Peyer's patch (tissue), 4 donors: ENCODE measurements around the gene IFNAR1.

ENCODE experiments used
- POLR2A ChIP-seq, 2 donors: fragments of 450-650 bp; IDR thresholded peaks; one replicate each; pipeline ENCODE4 v1.5.1; 2017; ENCODE audit warnings: antibody characterized with exemption in 2 of 2, mild to moderate bottlenecking in 2 of 2, moderate library complexity in 2 of 2
- TF ChIP-seq, protein P1 (sequence below), 6 experiments: fragments of 450-650 bp in 4 of 6; fragments of 200-600 bp in 2 of 6; sonication (generic) in 1 of 6; IDR thresholded peaks; one replicate each; pipeline ENCODE4 v1.5.1; 2017 to 2019; ENCODE audit warnings: antibody characterized with exemption in 6 of 6, mild to moderate bottlenecking in 3 of 6, moderate library complexity in 1 of 6

DNA sequence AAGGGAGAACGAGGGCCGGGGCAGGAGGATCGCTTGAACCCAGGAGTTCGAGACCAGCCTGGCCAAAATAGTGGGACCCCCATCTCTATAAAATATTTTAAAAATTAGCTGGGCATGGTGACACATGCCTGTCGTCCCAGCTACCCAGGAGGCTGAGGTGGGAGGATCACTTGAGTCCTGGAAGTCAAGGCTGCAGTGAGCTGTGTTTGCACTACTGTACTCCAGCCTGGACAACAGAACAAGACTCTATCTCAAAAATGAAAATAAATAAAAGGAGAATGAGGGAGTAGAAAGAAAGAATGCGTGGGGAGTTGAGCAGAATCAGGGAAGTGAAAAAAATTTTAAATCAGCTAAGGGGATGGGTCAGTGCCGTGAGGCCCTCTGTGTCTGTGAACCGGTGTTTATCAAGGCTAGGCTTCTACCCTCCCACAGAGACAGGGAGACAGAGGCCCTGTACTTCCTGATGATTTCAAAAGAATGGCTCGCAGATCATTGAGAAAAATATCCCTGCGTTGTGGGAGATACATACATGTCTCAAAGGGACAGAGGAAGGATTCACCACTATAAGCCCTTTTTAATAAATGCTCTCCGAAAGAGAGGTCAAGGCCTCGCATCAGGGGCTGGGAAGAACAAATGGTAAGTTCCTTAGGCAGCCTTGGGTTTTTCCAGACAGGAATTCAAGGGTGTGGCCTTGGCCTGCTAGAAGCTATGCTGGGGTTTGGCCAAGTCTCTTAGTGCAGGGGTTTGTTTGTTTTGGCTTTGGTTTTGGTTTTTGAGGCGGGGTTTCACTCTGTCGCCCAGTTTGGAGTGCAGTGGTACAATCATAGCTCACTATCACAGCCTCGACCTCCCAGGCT is 37.9 kb upstream of the IFNAR1 start:
- no peak for TF ChIP-seq POLR2A (IDR thresholded peaks at IDR 0.05)
- TF ChIP-seq, protein P1, sequence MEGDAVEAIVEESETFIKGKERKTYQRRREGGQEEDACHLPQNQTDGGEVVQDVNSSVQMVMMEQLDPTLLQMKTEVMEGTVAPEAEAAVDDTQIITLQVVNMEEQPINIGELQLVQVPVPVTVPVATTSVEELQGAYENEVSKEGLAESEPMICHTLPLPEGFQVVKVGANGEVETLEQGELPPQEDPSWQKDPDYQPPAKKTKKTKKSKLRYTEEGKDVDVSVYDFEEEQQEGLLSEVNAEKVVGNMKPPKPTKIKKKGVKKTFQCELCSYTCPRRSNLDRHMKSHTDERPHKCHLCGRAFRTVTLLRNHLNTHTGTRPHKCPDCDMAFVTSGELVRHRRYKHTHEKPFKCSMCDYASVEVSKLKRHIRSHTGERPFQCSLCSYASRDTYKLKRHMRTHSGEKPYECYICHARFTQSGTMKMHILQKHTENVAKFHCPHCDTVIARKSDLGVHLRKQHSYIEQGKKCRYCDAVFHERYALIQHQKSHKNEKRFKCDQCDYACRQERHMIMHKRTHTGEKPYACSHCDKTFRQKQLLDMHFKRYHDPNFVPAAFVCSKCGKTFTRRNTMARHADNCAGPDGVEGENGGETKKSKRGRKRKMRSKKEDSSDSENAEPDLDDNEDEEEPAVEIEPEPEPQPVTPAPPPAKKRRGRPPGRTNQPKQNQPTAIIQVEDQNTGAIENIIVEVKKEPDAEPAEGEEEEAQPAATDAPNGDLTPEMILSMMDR (IDR thresholded peaks at IDR 0.05) = no peak
